Sciatic nerve (tissue), 1 donor: ENCODE data around the gene DENND10. TPM values are rescaled to one million over a fixed set of nuclear protein-coding genes. Genes with fewer than 3 reads are reported as not detected.

ENCODE experiments used
- total RNA-seq: library from RNA; stranded (reverse); fragmentation: NEBNext Ultra II Directional; extraction: Animal tissue kit (Norgen Biotek cat#: 25700); gene quantifications from one replicate; pipeline ENCODE4 v1.2.1, GENCODE V29; 2021
- donor health status: DM: no; HTN: no; CAD: no.

Gene DENND10
- total RNA-seq, 1 donor from 2014 or later, result 32.1 TPM

Other genes starting within 250 kb of the DENND10 start
- 3.5 TPM for gene NANOS1, start 74.4 kb upstream of the DENND10 start, total RNA-seq
- 96.5 TPM for gene EIF3A, start 23.3 kb upstream of the DENND10 start, total RNA-seq
- gene SFXN4, start 61.6 kb downstream of the DENND10 start, total RNA-seq, result 13.5 TPM
- 62.3 TPM for gene PRDX3, start 74.7 kb downstream of the DENND10 start, total RNA-seq
- 54.1 TPM for gene GRK5, start 103.5 kb downstream of the DENND10 start, total RNA-seq